ENCODE data around the gene NMNAT2. TPM values are rescaled to one million over a fixed set of nuclear protein-coding genes. Genes with fewer than 3 reads are reported as not detected.

Gene NMNAT2
- total and polyA plus RNA-seq, 4 experiments from 2014 or later, result not detected

GRCh38 chr1:183285746-183286145, 132.4 kb downstream of the NMNAT2 start:
- H3K27ac Mint-ChIP-seq, result peak overlapping the region in 2 of 7 donors; percentile 9 to 36
- peaks cover 5 to 14% of the 10 kb centered on the region in 2 donors for H3K27me3 Mint-ChIP-seq
- H3K27ac ChIP-seq (ENCODE audit: low read depth, low read length), result no peak overlapping the region
- POLR2A ChIA-PET (ENCODE audit: partially characterized antibody), result no interaction called here
- peaks cover 4% of the 10 kb centered on the region for H3K27me3 ChIP-seq (ENCODE audit: insufficient read depth, low read length)
- intact Hi-C loops (cut with micrococcal nuclease), result no loop called here
- CTCF ChIA-PET (ENCODE audit: partially characterized antibody), result interaction anchor here (1.3 kb wide), 1 partner anchor 9 kb away, joined by 4 read pairs; no protein-coding TSS in a partner anchor
- H3K9me3 Mint-ChIP-seq, result no peaks in the 10 kb centered on the region
- DNase-seq, result no peak
- no peaks in the 10 kb centered on the region for H3K4me1 Mint-ChIP-seq
- H3K4me3 Mint-ChIP-seq, result no peak overlapping the region
- no peaks in the 10 kb centered on the region for H3K36me3 Mint-ChIP-seq
- no peaks in the 10 kb centered on the region for H3K36me3 ChIP-seq (ENCODE audit: insufficient read depth, low read length)
- no peaks in the 10 kb centered on the region for H3K4me1 ChIP-seq (ENCODE audit: insufficient read depth, low read length)
- no peaks in the 10 kb centered on the region for H3K9me3 ChIP-seq (ENCODE audit: control insufficient read depth in 1 of 2, low read length in 2 of 2)
- no peak overlapping the region for H3K4me3 ChIP-seq (ENCODE audit: low read length in 2 of 2)

DNA sequence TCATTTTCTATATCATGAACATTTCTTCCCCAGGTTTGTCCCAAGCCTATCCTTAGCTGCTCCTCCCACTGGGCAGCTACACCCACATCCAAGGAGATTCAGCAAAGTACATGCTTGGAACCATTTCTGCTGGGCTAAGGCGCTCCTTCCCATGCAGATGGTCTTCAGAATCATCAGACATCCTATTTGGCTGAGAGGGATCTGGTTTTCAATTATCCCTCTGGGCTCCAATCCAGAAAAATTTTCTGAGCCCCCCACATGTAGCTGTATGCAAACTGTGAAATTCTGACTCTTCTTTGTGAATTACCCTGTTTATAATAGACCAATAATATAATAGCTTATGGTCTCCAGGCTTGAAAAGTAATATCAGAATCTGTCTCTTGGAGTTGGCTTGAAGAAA, 132.9 kb downstream of the NMNAT2 start:
- ChIA-PET POLR2A (ENCODE audit: partially characterized antibody) (no interaction called here), CTCF (ENCODE audit: partially characterized antibody) (interaction anchor here (0.9 to 1.3 kb wide), 2 partner anchors 8 to 10 kb away, joined by 3 to 4 read pairs; no protein-coding TSS in a partner anchor)
- no peaks in the 10 kb centered on the region for H3K36me3 ChIP-seq (ENCODE audit: insufficient read depth, low read length)
- no peak for DNase-seq
- no peaks in the 10 kb centered on the region for H3K9me3 ChIP-seq (ENCODE audit: control insufficient read depth in 1 of 2, low read length in 2 of 2)
- no peaks in the 10 kb centered on the region for H3K4me1 ChIP-seq (ENCODE audit: insufficient read depth, low read length)
- no peak overlapping the region for H3K4me3 Mint-ChIP-seq
- H3K36me3 Mint-ChIP-seq, result no peaks in the 10 kb centered on the region
- intact Hi-C loops (cut with micrococcal nuclease), result no loop called here
- no peaks in the 10 kb centered on the region for H3K9me3 Mint-ChIP-seq
- H3K27ac ChIP-seq (ENCODE audit: low read depth, low read length), result no peak overlapping the region
- peaks cover 5 to 14% of the 10 kb centered on the region in 2 donors for H3K27me3 Mint-ChIP-seq
- H3K4me1 Mint-ChIP-seq, result no peaks in the 10 kb centered on the region
- H3K4me3 ChIP-seq (ENCODE audit: low read length in 2 of 2), result no peak overlapping the region
- H3K27ac Mint-ChIP-seq, result no peak overlapping the region
- peaks cover 4% of the 10 kb centered on the region for H3K27me3 ChIP-seq (ENCODE audit: insufficient read depth, low read length)

DNA sequence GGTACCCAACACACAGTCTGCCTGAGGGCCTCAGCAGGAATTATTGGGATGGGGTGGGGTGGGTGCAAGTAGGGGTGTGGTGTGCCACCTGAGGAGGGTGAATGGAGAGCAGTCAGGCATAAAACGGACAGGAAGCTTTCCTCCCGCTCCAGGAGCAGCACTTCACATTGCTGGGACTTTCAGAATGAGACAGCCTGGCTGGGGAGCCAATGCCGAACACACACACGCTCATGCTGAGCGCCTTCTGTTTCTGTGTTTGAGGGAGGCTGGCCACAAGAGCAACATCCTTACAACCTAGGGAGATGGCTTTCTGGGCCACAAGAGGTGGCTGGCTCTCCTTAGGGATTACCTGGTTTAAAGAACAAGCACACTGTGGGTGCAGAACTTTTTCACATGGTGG, 134.1 kb downstream of the NMNAT2 start:
- no peak for DNase-seq
- H3K4me3 ChIP-seq (ENCODE audit: low read length in 2 of 2), result no peak overlapping the region
- ChIA-PET POLR2A (ENCODE audit: partially characterized antibody) (no interaction called here), CTCF (ENCODE audit: partially characterized antibody) (interaction anchor here (3.4 kb wide), 1 partner anchor 9 kb away, joined by 12 read pairs; no protein-coding TSS in a partner anchor)
- no peak overlapping the region for H3K4me3 Mint-ChIP-seq
- peaks cover 2 to 14% of the 10 kb centered on the region in 2 donors for H3K27me3 Mint-ChIP-seq
- H3K9me3 ChIP-seq (ENCODE audit: control insufficient read depth in 1 of 2, low read length in 2 of 2), result no peaks in the 10 kb centered on the region
- H3K9me3 Mint-ChIP-seq, result no peaks in the 10 kb centered on the region
- intact Hi-C loops (cut with micrococcal nuclease), result no loop called here
- no peaks in the 10 kb centered on the region for H3K36me3 Mint-ChIP-seq
- peaks cover 4% of the 10 kb centered on the region for H3K27me3 ChIP-seq (ENCODE audit: insufficient read depth, low read length)
- H3K27ac Mint-ChIP-seq, result no peak overlapping the region
- H3K4me1 ChIP-seq (ENCODE audit: insufficient read depth, low read length), result no peaks in the 10 kb centered on the region
- H3K27ac ChIP-seq (ENCODE audit: low read depth, low read length), result no peak overlapping the region
- no peaks in the 10 kb centered on the region for H3K4me1 Mint-ChIP-seq
- no peaks in the 10 kb centered on the region for H3K36me3 ChIP-seq (ENCODE audit: insufficient read depth, low read length)

- CTCF ChIA-PET (ENCODE audit: partially characterized antibody), result interaction anchor here (0.9 to 3.4 kb wide), 4 partner anchors 9 to 401 kb away, joined by 3 to 12 read pairs (median 10); no protein-coding TSS in a partner anchor
- Histone ChIP-seq H3K36me3 (ENCODE audit: insufficient read depth, low read length) (no peaks in the 10 kb centered on the region), H3K4me1 (ENCODE audit: insufficient read depth, low read length) (no peaks in the 10 kb centered on the region), H3K9me3 (ENCODE audit: control insufficient read depth in 1 of 2, low read length in 2 of 2) (no peaks in the 10 kb centered on the region), H3K4me3 (ENCODE audit: low read length in 2 of 2) (no peak overlapping the region), H3K27ac (ENCODE audit: low read depth, low read length) (no peak overlapping the region), H3K27me3 (ENCODE audit: insufficient read depth, low read length) (peaks cover 4% of the 10 kb centered on the region)
- no peak overlapping the region for H3K27ac Mint-ChIP-seq
- POLR2A ChIA-PET (ENCODE audit: partially characterized antibody), result no interaction called here
- H3K36me3 Mint-ChIP-seq, result no peaks in the 10 kb centered on the region
- H3K27me3 Mint-ChIP-seq, result peaks cover 2 to 12% of the 10 kb centered on the region in 2 donors
- intact Hi-C loops (cut with micrococcal nuclease), result no loop called here
- DNase-seq, result no peak
- H3K4me1 Mint-ChIP-seq, result no peaks in the 10 kb centered on the region
- no peak overlapping the region for H3K4me3 Mint-ChIP-seq
- H3K9me3 Mint-ChIP-seq, result no peaks in the 10 kb centered on the region
These were observed 134.9 kb downstream of the NMNAT2 start for GRCh38 chr1:183283286-183283685.

- H3K27ac ChIP-seq (ENCODE audit: low read depth, low read length), result no peak overlapping the region
- H3K36me3 ChIP-seq (ENCODE audit: insufficient read depth, low read length), result no peaks in the 10 kb centered on the region
- no peaks in the 10 kb centered on the region for H3K9me3 ChIP-seq (ENCODE audit: control insufficient read depth in 1 of 2, low read length in 2 of 2)
- Mint-ChIP-seq H3K36me3 (no peaks in the 10 kb centered on the region), H3K4me1 (no peaks in the 10 kb centered on the region), H3K9me3 (no peaks in the 10 kb centered on the region), H3K27ac (no peak overlapping the region), H3K27me3 (peaks cover 2 to 12% of the 10 kb centered on the region in 2 donors), H3K4me3 (no peak overlapping the region)
- no peak for DNase-seq
- intact Hi-C loops (cut with micrococcal nuclease), result no loop called here
- ChIA-PET CTCF (ENCODE audit: partially characterized antibody) (interaction anchor here (0.8 to 3.4 kb wide), 14 partner anchors 8 to 634 kb away, joined by 3 to 12 read pairs (median 3); no protein-coding TSS in a partner anchor), POLR2A (ENCODE audit: partially characterized antibody) (no interaction called here)
- no peaks in the 10 kb centered on the region for H3K4me1 ChIP-seq (ENCODE audit: insufficient read depth, low read length)
- no peak overlapping the region for H3K4me3 ChIP-seq (ENCODE audit: low read length in 2 of 2)
- H3K27me3 ChIP-seq (ENCODE audit: insufficient read depth, low read length), result peaks cover 4% of the 10 kb centered on the region
These were observed 135.9 kb downstream of the NMNAT2 start for GRCh38 chr1:183282101-183282855.

GRCh38 chr1:183281553-183282091, 136.6 kb downstream of the NMNAT2 start:
- Mint-ChIP-seq H3K4me3 (no peak overlapping the region), H3K27me3 (peaks cover 2 to 12% of the 10 kb centered on the region in 2 donors), H3K9me3 (no peaks in the 10 kb centered on the region), H3K36me3 (no peaks in the 10 kb centered on the region), H3K27ac (no peak overlapping the region), H3K4me1 (no peaks in the 10 kb centered on the region)
- H3K4me1 ChIP-seq (ENCODE audit: insufficient read depth, low read length), result no peaks in the 10 kb centered on the region
- H3K4me3 ChIP-seq (ENCODE audit: low read length in 2 of 2), result no peak overlapping the region
- peak; percentile 41 to 64 (median 48) for DNase-seq
- H3K27ac ChIP-seq (ENCODE audit: low read depth, low read length), result no peak overlapping the region
- peaks cover 4% of the 10 kb centered on the region for H3K27me3 ChIP-seq (ENCODE audit: insufficient read depth, low read length)
- intact Hi-C loops (cut with micrococcal nuclease), result no loop called here
- POLR2A ChIA-PET (ENCODE audit: partially characterized antibody), result no interaction called here
- CTCF ChIA-PET (ENCODE audit: partially characterized antibody), result interaction anchor here (0.8 to 3.4 kb wide), 13 partner anchors 9 to 634 kb away, joined by 3 to 12 read pairs (median 3); no protein-coding TSS in a partner anchor
- no peaks in the 10 kb centered on the region for H3K9me3 ChIP-seq (ENCODE audit: control insufficient read depth in 1 of 2, low read length in 2 of 2)
- no peaks in the 10 kb centered on the region for H3K36me3 ChIP-seq (ENCODE audit: insufficient read depth, low read length)

GRCh38 chr1:183281039-183281438, 137.1 kb downstream of the NMNAT2 start:
- Histone ChIP-seq H3K27me3 (ENCODE audit: insufficient read depth, low read length) (peaks cover 4% of the 10 kb centered on the region), H3K27ac (ENCODE audit: low read depth, low read length) (no peak overlapping the region), H3K4me1 (ENCODE audit: insufficient read depth, low read length) (no peaks in the 10 kb centered on the region), H3K9me3 (ENCODE audit: control insufficient read depth in 1 of 2, low read length in 2 of 2) (no peaks in the 10 kb centered on the region), H3K4me3 (ENCODE audit: low read length in 2 of 2) (no peak overlapping the region), H3K36me3 (ENCODE audit: insufficient read depth, low read length) (no peaks in the 10 kb centered on the region)
- no peaks in the 10 kb centered on the region for H3K4me1 Mint-ChIP-seq
- H3K9me3 Mint-ChIP-seq, result no peaks in the 10 kb centered on the region
- ChIA-PET POLR2A (ENCODE audit: partially characterized antibody) (no interaction called here), CTCF (ENCODE audit: partially characterized antibody) (interaction anchor here (1.0 to 3.4 kb wide), 9 partner anchors 9 to 635 kb away, joined by 3 to 12 read pairs (median 5); no protein-coding TSS in a partner anchor)
- H3K4me3 Mint-ChIP-seq, result no peak overlapping the region
- peaks cover 2 to 12% of the 10 kb centered on the region in 2 donors for H3K27me3 Mint-ChIP-seq
- H3K36me3 Mint-ChIP-seq, result no peaks in the 10 kb centered on the region
- no peak for DNase-seq
- intact Hi-C loops (cut with micrococcal nuclease), result no loop called here
- H3K27ac Mint-ChIP-seq, result no peak overlapping the region

Data from CD4-positive, alpha-beta memory T cell (primary cell).